Chondrocyte (in vitro differentiated cells): Measurements from ENCODE around the gene TMEM271. TPM values are rescaled to one million over a fixed set of nuclear protein-coding genes. Genes with fewer than 3 reads are reported as not detected.
"Not testable (repeated sequence)": the region's sequence is repeated elsewhere in the genome, so short reads cannot be mapped to it uniquely, and the experiment has no call there.

Experiments used
- DNase-seq: peaks from one replicate; pipeline ENCODE4 v3.0.0; 2021; ENCODE audit warnings: mixed read lengths, low spot score
- H3K27ac Mint-ChIP-seq: one replicate; pipeline ENCODE4 v1.8.0; 2021; ENCODE audit warnings: mild to moderate bottlenecking, moderate library complexity, mixed read lengths; ENCODE audit not compliant: unreplicated experiment
- H3K27me3 Mint-ChIP-seq: 2 replicates; pipeline ENCODE4 v1.8.0; 2021; ENCODE audit warnings: low read depth, mixed read lengths
- H3K36me3 Mint-ChIP-seq: 2 replicates; pipeline ENCODE4 v1.8.0; 2021; ENCODE audit warnings: low read depth, mixed read lengths
- H3K4me1 Mint-ChIP-seq: 2 replicates; pipeline ENCODE4 v1.8.0; 2021; ENCODE audit warnings: low read depth, mild to moderate bottlenecking, mixed read lengths
- H3K4me3 Mint-ChIP-seq: one replicate; pipeline ENCODE4 v1.8.0; 2021; ENCODE audit warnings: mild to moderate bottlenecking, moderate library complexity, mixed read lengths; ENCODE audit not compliant: unreplicated experiment
- H3K9me3 Mint-ChIP-seq: 2 replicates; pipeline ENCODE4 v1.8.0; 2021; ENCODE audit warnings: low read depth, mixed read lengths
- CTCF ChIP-seq: fragments of 200-600 bp; sonication (generic); IDR thresholded peaks from 2 replicates; pipeline ENCODE4 v1.5.0; 2021; ENCODE audit warnings: antibody characterized with exemption, mild to moderate bottlenecking, moderate library complexity
- total RNA-seq: library from RNA; stranded (reverse); gene quantifications from 3 replicates; pipeline ENCODE4 v1.2.1, GENCODE V29; 2021

TMEM271 gene
- total RNA-seq, 1 donor from 2014 or later = not detected

DNA sequence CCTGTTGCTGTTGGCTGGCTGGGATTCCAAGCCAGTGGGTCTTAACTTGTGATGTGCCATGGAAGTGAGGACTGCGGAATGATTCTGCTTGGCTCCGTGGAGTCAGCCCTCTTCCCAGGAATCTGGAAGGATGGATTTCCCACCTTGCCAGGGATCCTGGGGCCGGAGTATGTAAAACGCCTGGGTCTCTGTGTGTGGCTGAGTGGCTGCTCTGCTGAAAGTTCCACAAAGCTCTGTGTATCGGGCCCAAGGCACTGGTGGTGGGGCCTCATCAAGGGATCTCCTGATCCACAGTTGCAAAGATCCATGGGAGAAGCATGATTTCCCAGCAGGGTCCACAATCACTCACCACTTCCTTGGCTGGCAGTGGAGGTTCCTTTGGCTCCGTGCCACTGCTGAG, 24.1 kb upstream of the TMEM271 start:
- Mint-ChIP-seq H3K36me3 (no peaks in the 10 kb centered on the region), H3K27ac (no peak overlapping the region)
- DNase-seq = no peak

GRCh38 chr4:598925-599324, 22.8 kb upstream of the TMEM271 start:
- Mint-ChIP-seq H3K36me3 (no peaks in the 10 kb centered on the region), H3K27ac (no peak overlapping the region), H3K4me1 (no peaks in the 10 kb centered on the region), H3K27me3 (peaks cover 19% of the 10 kb centered on the region), H3K9me3 (peaks cover 12% of the 10 kb centered on the region), H3K4me3 (no peak overlapping the region)
- no peak for TF ChIP-seq CTCF
- DNase-seq = no peak

More for the DNA sequence above, 24.1 kb upstream of the TMEM271 start:
- no peak for TF ChIP-seq CTCF
- Mint-ChIP-seq H3K27me3 (peaks cover 16% of the 10 kb centered on the region), H3K4me3 (no peak overlapping the region), H3K4me1 (no peaks in the 10 kb centered on the region), H3K9me3 (peaks cover 3% of the 10 kb centered on the region)

GRCh38 chr4:592825-593520, 16.9 kb upstream of the TMEM271 start:
- peaks cover 15% of the 10 kb centered on the region for H3K9me3 Mint-ChIP-seq
- no peak overlapping the region for H3K27ac Mint-ChIP-seq
- DNase-seq = no peak
- no peak overlapping the region for H3K4me3 Mint-ChIP-seq
- peaks cover 18% of the 10 kb centered on the region for H3K27me3 Mint-ChIP-seq
- no peak for TF ChIP-seq CTCF
- no peaks in the 10 kb centered on the region for H3K4me1 Mint-ChIP-seq
- H3K36me3 Mint-ChIP-seq = no peaks in the 10 kb centered on the region

DNA sequence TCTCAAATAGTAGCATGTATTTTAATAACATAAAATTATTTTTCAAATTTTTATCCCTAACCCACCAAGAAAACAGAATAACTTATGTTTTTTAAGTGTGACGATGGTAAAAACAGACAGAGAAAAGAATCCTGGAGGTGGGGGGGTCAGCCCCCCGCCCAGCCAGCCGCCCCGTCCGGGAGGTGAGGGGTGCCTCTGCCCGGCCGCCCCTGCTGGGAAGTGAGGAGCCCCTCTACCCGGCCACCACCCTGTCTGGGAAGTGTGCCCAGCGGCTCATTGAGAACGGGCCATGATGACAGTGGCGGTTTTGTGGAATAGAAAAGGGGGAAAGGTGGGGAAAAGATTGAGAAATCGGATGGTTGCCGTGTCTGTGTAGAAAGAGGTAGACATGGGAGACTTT, 16.1 kb upstream of the TMEM271 start:
- peaks cover 15% of the 10 kb centered on the region for H3K9me3 Mint-ChIP-seq
- H3K27ac Mint-ChIP-seq, DNase-seq, H3K36me3 Mint-ChIP-seq, H3K4me1 Mint-ChIP-seq, H3K4me3 Mint-ChIP-seq: not testable (repeated sequence)
- peaks cover 16% of the 10 kb centered on the region for H3K27me3 Mint-ChIP-seq

DNA sequence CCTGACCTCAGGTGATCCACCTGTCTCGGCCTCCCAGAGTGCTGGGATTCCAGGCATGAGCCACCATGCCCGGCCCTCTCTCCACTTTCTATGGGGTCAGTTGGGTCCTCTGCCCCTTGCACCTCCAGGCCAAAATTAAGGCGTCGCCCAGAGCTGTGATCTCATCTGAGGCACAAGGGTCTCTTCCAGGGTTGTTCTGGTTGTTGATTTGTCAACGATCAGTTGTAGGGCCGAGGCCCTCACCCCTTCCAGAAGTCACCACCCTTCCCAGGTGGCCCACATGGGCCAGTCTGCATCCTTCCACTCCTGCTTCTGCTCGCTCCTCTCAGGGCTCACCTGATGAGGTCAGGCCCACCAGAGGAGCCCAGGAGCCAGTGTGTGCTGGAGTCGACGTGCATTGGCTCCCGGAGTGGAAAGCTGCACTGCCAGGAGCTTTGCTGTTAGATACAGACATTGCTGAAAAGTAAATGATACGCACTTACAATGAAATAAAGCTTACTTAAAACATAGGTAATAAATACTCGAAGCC, 14.3 kb upstream of the TMEM271 start:
- Mint-ChIP-seq H3K27me3 (peaks cover 14% of the 10 kb centered on the region), H3K9me3 (peaks cover 14% of the 10 kb centered on the region), H3K36me3 (no peaks in the 10 kb centered on the region), H3K4me3 (no peak overlapping the region), H3K4me1 (peaks cover 4% of the 10 kb centered on the region), H3K27ac (no peak overlapping the region)
- DNase-seq = peak; percentile 58
- TF ChIP-seq CTCF = no peak
